ENCODE results near the gene ALDH9A1. TPM values are rescaled to one million over a fixed set of nuclear protein-coding genes. Genes with fewer than 3 reads are reported as not detected.
"Not testable (repeated sequence)": the region's sequence is repeated elsewhere in the genome, so short reads cannot be mapped to it uniquely, and the experiment has no call there.

Gene ALDH9A1
- 43.8 and 71.7 TPM in 2 replicates for polyA plus RNA-seq (2011; rRNA removed)
- 27.1 and 28.8 TPM in 2 replicates for polyA minus RNA-seq (2011; rRNA and poly(A)+ RNA removed)

- CTCF ChIA-PET: interaction anchor here (0.8 to 2.8 kb wide), 6 partner anchors 15 to 215 kb away, joined by 3 to 17 read pairs (median 4); partner anchors contain the start of gene TMCO1
Measured at GRCh38 chr1:165697881-165698760, at the start of gene ALDH9A1. ALDH9A1 (minus strand) TSS chr1:165698562; CDS start chr1:165698558, 4 bp downstream.

GRCh38 chr1:165747632-165748447, 49.5 kb upstream of the ALDH9A1 start:
- ChIA-PET POLR2A (interaction anchor here (0.7 kb wide), 1 partner anchor 87 kb away, joined by 5 read pairs; no protein-coding TSS in a partner anchor), CTCF (interaction anchor here (0.6 to 2.1 kb wide), 3 partner anchors 8 to 155 kb away, joined by 3 to 6 read pairs (median 3); no protein-coding TSS in a partner anchor)
- Histone ChIP-seq H3K27me3 (ENCODE audit: control insufficient read depth, insufficient read depth, low read length) (no peaks in the 10 kb centered on the region), H3K4me3 (ENCODE audit: low read depth, low read length) (no peak overlapping the region), H3K36me3 (ENCODE audit: control insufficient read depth, insufficient read depth, low read length) (peaks cover 2% of the 10 kb centered on the region; the same call in 1 of the 2 replicates)
- TF ChIP-seq, protein P1, sequence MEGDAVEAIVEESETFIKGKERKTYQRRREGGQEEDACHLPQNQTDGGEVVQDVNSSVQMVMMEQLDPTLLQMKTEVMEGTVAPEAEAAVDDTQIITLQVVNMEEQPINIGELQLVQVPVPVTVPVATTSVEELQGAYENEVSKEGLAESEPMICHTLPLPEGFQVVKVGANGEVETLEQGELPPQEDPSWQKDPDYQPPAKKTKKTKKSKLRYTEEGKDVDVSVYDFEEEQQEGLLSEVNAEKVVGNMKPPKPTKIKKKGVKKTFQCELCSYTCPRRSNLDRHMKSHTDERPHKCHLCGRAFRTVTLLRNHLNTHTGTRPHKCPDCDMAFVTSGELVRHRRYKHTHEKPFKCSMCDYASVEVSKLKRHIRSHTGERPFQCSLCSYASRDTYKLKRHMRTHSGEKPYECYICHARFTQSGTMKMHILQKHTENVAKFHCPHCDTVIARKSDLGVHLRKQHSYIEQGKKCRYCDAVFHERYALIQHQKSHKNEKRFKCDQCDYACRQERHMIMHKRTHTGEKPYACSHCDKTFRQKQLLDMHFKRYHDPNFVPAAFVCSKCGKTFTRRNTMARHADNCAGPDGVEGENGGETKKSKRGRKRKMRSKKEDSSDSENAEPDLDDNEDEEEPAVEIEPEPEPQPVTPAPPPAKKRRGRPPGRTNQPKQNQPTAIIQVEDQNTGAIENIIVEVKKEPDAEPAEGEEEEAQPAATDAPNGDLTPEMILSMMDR (IDR thresholded peaks at IDR 0.05; ENCODE audit: insufficient read depth, low read depth, low read length): no peak
- DNase-seq (ENCODE audit: low read depth): no peak

More at GRCh38 chr1:165697881-165698760, at the start of gene ALDH9A1:
- DNase-seq (ENCODE audit: low read depth): peak; percentile 36
- POLR2A ChIA-PET: interaction anchor here (0.6 kb wide), 3 partner anchors 16 to 223 kb away, joined by 5 to 10 read pairs (median 6); no protein-coding TSS in a partner anchor
- Histone ChIP-seq H3K36me3 (ENCODE audit: control insufficient read depth, insufficient read depth, low read length) (no peaks in the 10 kb centered on the region), H3K4me3 (ENCODE audit: low read depth, low read length) (peak within 1 kb of the TSS; percentile 63), H3K27me3 (ENCODE audit: control insufficient read depth, insufficient read depth, low read length) (peaks cover 3% of the 10 kb centered on the region; the same call in 1 of the 2 replicates)
- TF ChIP-seq, protein P1 (IDR thresholded peaks at IDR 0.05; ENCODE audit: insufficient read depth, low read depth, low read length): peak; percentile 44

GRCh38 chr1:165744913-165745312, 46.6 kb upstream of the ALDH9A1 start:
- not testable (repeated sequence) for DNase-seq (ENCODE audit: low read depth); H3K4me3 ChIP-seq (ENCODE audit: low read depth, low read length); H3K27me3 ChIP-seq (ENCODE audit: control insufficient read depth, insufficient read depth, low read length); H3K36me3 ChIP-seq (ENCODE audit: control insufficient read depth, insufficient read depth, low read length)
- ChIA-PET CTCF (interaction anchor here (0.6 kb wide), 1 partner anchor 10 kb away, joined by 4 read pairs; no protein-coding TSS in a partner anchor), POLR2A (interaction anchor here (0.6 kb wide), 1 partner anchor 25 kb away, joined by 5 read pairs; no protein-coding TSS in a partner anchor)

DNA sequence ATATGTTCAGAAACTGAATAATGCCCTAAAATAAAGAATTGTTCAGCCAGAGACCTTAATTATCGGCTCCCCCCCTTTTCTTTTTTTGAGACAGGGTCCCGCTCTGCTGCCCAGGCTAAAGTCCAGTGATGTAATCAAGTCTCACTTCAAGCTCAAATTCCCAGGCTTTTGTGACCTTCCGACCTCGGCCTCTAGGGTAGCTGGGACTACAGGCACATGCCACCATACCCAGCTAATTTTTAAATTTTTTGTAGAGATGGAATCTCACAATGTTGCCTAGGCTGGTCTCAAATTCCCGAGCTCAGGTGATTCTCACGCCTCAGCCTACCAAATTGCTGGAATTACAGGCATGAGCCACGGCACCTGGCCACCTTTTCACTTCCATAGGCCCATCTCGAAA, 43.8 kb upstream of the ALDH9A1 start:
- CTCF ChIA-PET: interaction anchor here (1.2 to 1.4 kb wide), 2 partner anchors 11 to 96 kb away, joined by 3 to 4 read pairs; no protein-coding TSS in a partner anchor
- Histone ChIP-seq H3K36me3 (ENCODE audit: control insufficient read depth, insufficient read depth, low read length) (peaks cover 10% of the 10 kb centered on the region), H3K4me3 (ENCODE audit: low read depth, low read length) (no peak overlapping the region), H3K27me3 (ENCODE audit: control insufficient read depth, insufficient read depth, low read length) (no peaks in the 10 kb centered on the region)
- POLR2A ChIA-PET: no interaction called here
- DNase-seq (ENCODE audit: low read depth): no peak
- TF ChIP-seq, protein P1 (IDR thresholded peaks at IDR 0.05; ENCODE audit: insufficient read depth, low read depth, low read length): no peak

DNA sequence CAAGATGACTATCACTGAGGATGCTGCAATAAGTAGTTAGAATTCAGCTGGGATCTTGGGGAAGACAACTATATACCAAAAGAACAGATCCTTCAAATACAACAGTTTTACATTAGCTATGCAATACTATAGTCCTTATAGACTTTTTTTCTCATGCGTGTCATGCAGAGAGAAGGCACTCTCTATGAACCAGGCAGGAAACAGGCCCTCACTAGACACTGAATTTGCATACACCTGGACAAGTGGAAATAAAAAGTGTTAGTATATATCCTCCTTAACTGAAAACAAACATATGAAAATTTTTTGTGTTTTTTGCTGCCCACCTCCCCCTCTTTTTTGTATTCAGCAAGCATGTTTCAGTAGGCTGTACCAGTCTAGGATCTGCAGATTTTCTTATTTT, 40.4 kb upstream of the ALDH9A1 start:
- Histone ChIP-seq H3K27me3 (ENCODE audit: control insufficient read depth, insufficient read depth, low read length) (no peaks in the 10 kb centered on the region), H3K36me3 (ENCODE audit: control insufficient read depth, insufficient read depth, low read length) (peaks cover 7% of the 10 kb centered on the region), H3K4me3 (ENCODE audit: low read depth, low read length) (no peak overlapping the region)
- TF ChIP-seq, protein P1 (IDR thresholded peaks at IDR 0.05; ENCODE audit: insufficient read depth, low read depth, low read length): no peak
- ChIA-PET POLR2A (no interaction called here), CTCF (no interaction called here)
- DNase-seq (ENCODE audit: low read depth): no peak

All from BJ (cell line).